IMR-90 (cell line): ENCODE measurements around the gene GTF2A1. TPM values are rescaled to one million over a fixed set of nuclear protein-coding genes. Genes with fewer than 3 reads are reported as not detected.

Experiments
- ATAC-seq: fragments of 200-7000 bp; cut with Tn5 transposase; 2 replicates; pipeline ENCODE4 v1.9.1; 2020; ENCODE audit warnings: low read depth, mild to moderate bottlenecking, moderate library complexity
- BruUV-seq: library from RNA; stranded (reverse); fragments of 400-500 nt; replicated peaks from 2 replicates; lab custom pipeline; 2021; lab: Mats Ljungman, UMichigan
- CTCF ChIA-PET: fragments of 300-600 bp; formaldehyde crosslinking; extraction: SDS; loops from one replicate; lab custom pipeline; 2021; ENCODE audit warnings: antibody characterized with exemption; lab: Yijun Ruan, JAX
- POLR2A ChIA-PET: fragments of 300-600 bp; sonication (Branson Sonifier 250); formaldehyde crosslinking; loops from one replicate; lab custom pipeline; 2022; ENCODE audit warnings: antibody characterized with exemption; ENCODE audit not compliant: unreplicated experiment; lab: Charles Lee
- DNase-seq: peaks from one replicate; pipeline ENCODE4 v3.0.0; 2013
- H2AFZ ChIP-seq: replicated peaks from 2 replicates; pipeline ENCODE3; 2013; ENCODE audit warnings: low read length, mild to moderate bottlenecking; ENCODE audit not compliant: poor library complexity
- H2AK5ac ChIP-seq: 2 replicates; pipeline ENCODE4 v1.6.1; 2013; ENCODE audit warnings: low read depth, low read length, inconsistent platforms
- H2AK9ac ChIP-seq: replicated peaks from 2 replicates; pipeline ENCODE3; 2013; ENCODE audit warnings: mild to moderate bottlenecking, low read depth, low read length, moderate library complexity; ENCODE audit not compliant: poor library complexity
- H2BK120ac ChIP-seq: 2 replicates; pipeline ENCODE4 v1.6.1; 2013; ENCODE audit warnings: low read depth, low read length, inconsistent platforms
- H2BK15ac ChIP-seq: 3 replicates; pipeline ENCODE4 v1.6.1; 2013; ENCODE audit warnings: low read depth, low read length, inconsistent platforms
- H2BK20ac ChIP-seq: 2 replicates; pipeline ENCODE4 v1.6.1; 2013; ENCODE audit warnings: low read depth, mild to moderate bottlenecking, inconsistent platforms, low read length, moderate library complexity
- H2BK5ac ChIP-seq: 2 replicates; pipeline ENCODE4 v1.6.1; 2013; ENCODE audit warnings: mild to moderate bottlenecking, low read depth, low read length, inconsistent platforms; ENCODE audit not compliant: poor library complexity, severe bottlenecking
- H3K14ac ChIP-seq: replicated peaks from 2 replicates; pipeline ENCODE4 v1.6.1; 2013; ENCODE audit warnings: low read depth, low read length, inconsistent platforms
- H3K18ac ChIP-seq: 2 replicates; pipeline ENCODE4 v1.6.1; 2013; ENCODE audit warnings: low read depth, low read length, control low read depth
- H3K23ac ChIP-seq: 2 replicates; pipeline ENCODE4 v1.6.1; 2013; ENCODE audit warnings: low read depth, low read length, inconsistent platforms
- H3K27ac ChIP-seq: 2 replicates; pipeline ENCODE4 v1.5.1; 2013; ENCODE audit warnings: mild to moderate bottlenecking, control low read depth, low read length; ENCODE audit not compliant: insufficient read depth
- H3K27me3 ChIP-seq: 2 replicates; pipeline ENCODE4 v1.6.1; 2013; ENCODE audit warnings: low read length; ENCODE audit not compliant: control insufficient read depth, insufficient read depth
- H3K36me3 ChIP-seq: 2 replicates; pipeline ENCODE4 v1.6.1; 2013; ENCODE audit warnings: low read length, mixed read lengths; ENCODE audit not compliant: control insufficient read depth, insufficient read depth
- H3K4ac ChIP-seq: 2 replicates; pipeline ENCODE4 v1.6.1; 2013; ENCODE audit warnings: low read depth, low read length, inconsistent platforms
- H3K4me1 ChIP-seq: 2 replicates; pipeline ENCODE4 v1.6.1; 2013; ENCODE audit warnings: low read length, mixed read lengths; ENCODE audit not compliant: control insufficient read depth, insufficient read depth
- H3K4me2 ChIP-seq: 2 replicates; pipeline ENCODE4 v1.6.1; 2013; ENCODE audit warnings: low read depth, mild to moderate bottlenecking, control low read depth, low read length, moderate library complexity
- H3K4me3 ChIP-seq: 2 replicates; pipeline ENCODE4 v1.5.1; 2013; ENCODE audit warnings: low read depth, mild to moderate bottlenecking, control low read depth, low read length, moderate library complexity; ENCODE audit not compliant: insufficient read depth
- H3K56ac ChIP-seq: 2 replicates; pipeline ENCODE4 v1.6.1; 2013; ENCODE audit warnings: low read length, inconsistent platforms; ENCODE audit not compliant: insufficient read depth; ENCODE audit errors: extremely low read depth
- H3K79me1 ChIP-seq, 2 experiments: 2 replicates each; pipeline ENCODE4 v1.6.1; 2013; ENCODE audit warnings: low read length in 2 of 2, inconsistent platforms in 1 of 2, low read depth in 1 of 2
- H3K9ac ChIP-seq: 2 replicates; pipeline ENCODE4 v1.6.1; 2013; ENCODE audit warnings: low read depth, low read length, control low read depth
- H3K9me1 ChIP-seq: 2 replicates; pipeline ENCODE4 v1.6.1; 2013; ENCODE audit warnings: low read length, inconsistent platforms; ENCODE audit not compliant: insufficient read depth
- H3K9me3 ChIP-seq: 2 replicates; pipeline ENCODE4 v1.6.1; 2013; ENCODE audit warnings: low read length; ENCODE audit not compliant: control insufficient read depth, insufficient read depth
- H4K20me1 ChIP-seq: 2 replicates; pipeline ENCODE4 v1.6.1; 2013; ENCODE audit warnings: low read length, inconsistent platforms; ENCODE audit not compliant: insufficient read depth
- H4K5ac ChIP-seq: 2 replicates; pipeline ENCODE4 v1.6.1; 2013; ENCODE audit warnings: mild to moderate bottlenecking, low read depth, low read length, control low read depth
- H4K8ac ChIP-seq, 2 experiments: 2 replicates each; pipeline ENCODE4 v1.6.1; 2013; ENCODE audit warnings: low read depth in 2 of 2, low read length in 2 of 2, control low read depth in 1 of 2, inconsistent platforms in 1 of 2
- H4K91ac ChIP-seq: 2 replicates; pipeline ENCODE4 v1.6.1; 2013; ENCODE audit warnings: low read depth, low read length, inconsistent platforms; ENCODE audit not compliant: insufficient read depth
- BHLHE40 ChIP-seq: fragments of 150-350 bp; IDR thresholded peaks from 2 replicates; pipeline ENCODE4 v1.6.1; 2016; ENCODE audit warnings: mild to moderate bottlenecking, low read depth, low read length
- CHD1 ChIP-seq: IDR thresholded peaks from 2 replicates; pipeline ENCODE4 v1.6.1; 2012; ENCODE audit warnings: low read depth, low read length, improper control_type of control experiment
- MAFK ChIP-seq: IDR thresholded peaks from 2 replicates; pipeline ENCODE4 v1.6.1; 2012; ENCODE audit warnings: low read depth, low read length, improper control_type of control experiment
- NFE2L2 ChIP-seq: fragments of 150-350 bp; IDR thresholded peaks from 2 replicates; pipeline ENCODE4 v1.6.1; 2016; ENCODE audit warnings: low read depth, mild to moderate bottlenecking, low read length
- RAD21 ChIP-seq: IDR thresholded peaks from 2 replicates; pipeline ENCODE4 v1.6.1; 2012; ENCODE audit warnings: low read length, improper control_type of control experiment
- WGBS, 2 experiments: methylation state at CpG; one replicate each; pipeline versions ENCODE4 v1.1.5 to v1.1.7; 2013; ENCODE audit warnings: missing lambda C conversion rate in 2 of 2; ENCODE audit not compliant: insufficient read length in 1 of 2; ENCODE audit errors: extremely low coverage in 2 of 2; 5-methylcytosine and 5-hydroxymethylcytosine counted together
- dilution Hi-C: fragments of 300-500 bp; cut with HindIII; formaldehyde crosslinking; loops from one replicate; pipeline ENCODE4 v1.14.3; 2018; ENCODE audit warnings: low sequenced_read_pairs; ENCODE audit not compliant: unreplicated experiment
- in situ Hi-C: fragments of 300-500 bp; cut with MboI; formaldehyde crosslinking; loops from 3 replicates; pipeline ENCODE4 v1.14.3; 2019; ENCODE audit warnings: low sequenced_read_pairs, inconsistent platforms, mixed read lengths
- intact Hi-C: fragments of 100-400 bp; cut with micrococcal nuclease; formaldehyde crosslinking; loops from 2 replicates; pipeline ENCODE4 v1.10.0; 2022
- polyA plus RNA-seq, 3 experiments: library from polyadenylated mRNA; depleted of rRNA; stranded (reverse); fragments of >200 nt; gene quantifications; 2 replicates each; pipeline ENCODE4 v1.2.3, GENCODE V29; 2012; ENCODE audit warnings: low replicate concordance in 1 of 3
- total RNA-seq: library from RNA; depleted of rRNA; stranded (reverse); fragments of >200 nt; gene quantifications from 2 replicates; pipeline ENCODE4 v1.2.3, GENCODE V29; 2012
- TF ChIP-seq, protein P1 (sequence below): conservative IDR thresholded peaks from 2 replicates; pipeline ENCODE4 v1.5.1; 2012; ENCODE audit warnings: mild to moderate bottlenecking, low read depth, low read length, improper control_type of control experiment
- TF ChIP-seq, protein P2 (sequence below): fragments of 150-350 bp; IDR thresholded peaks from 2 replicates; pipeline ENCODE4 v1.6.1; 2017; ENCODE audit warnings: mild to moderate bottlenecking, antibody characterized with exemption, low read length, low read depth

The GTF2A1 gene
- total and polyA plus RNA-seq, 2 of the 4 experiments (the other 2 are of a cell fraction): 16.0 to 60.4 TPM

DNA sequence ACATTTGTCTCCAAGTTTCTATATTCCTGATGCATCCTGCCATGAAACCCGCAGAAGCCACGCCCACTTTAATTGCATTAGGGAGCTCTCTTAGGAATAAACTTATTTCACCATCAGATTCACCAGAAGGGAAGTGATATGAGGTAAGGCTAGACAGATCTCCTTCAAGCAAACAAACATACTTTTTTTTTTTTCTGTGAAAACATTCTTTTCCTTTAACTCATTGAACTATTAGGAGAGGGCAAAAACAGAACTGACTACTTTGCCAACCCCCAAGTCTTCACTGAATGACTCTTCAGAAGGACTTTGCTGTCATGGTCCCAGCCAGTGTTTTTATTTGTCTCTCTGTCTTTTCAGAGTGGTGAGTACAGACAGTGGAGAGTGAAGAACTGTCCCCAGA lies 48.4 kb downstream of the GTF2A1 start:
- ChIA-PET POLR2A (interaction anchor here (0.8 kb wide), 1 partner anchor 48 kb away, joined by 12 read pairs; the partner anchor contains the start of gene GTF2A1), CTCF (interaction anchor here (0.6 to 1.9 kb wide), 4 partner anchors 8 to 368 kb away, joined by 3 to 8 read pairs (median 4); no protein-coding TSS in a partner anchor)
- peak overlapping the region; percentile 77; the same call in 1 of the 2 replicates for H3K18ac ChIP-seq
- peak overlapping the region; percentile 54; the same call in 1 of the 2 replicates for H3K4ac ChIP-seq
- peaks cover 9% of the 10 kb centered on the region; the same call in 1 of the 2 replicates for H3K4me1 ChIP-seq
- BruUV-seq: no TSS peak
- no peak overlapping the region for H3K14ac ChIP-seq
- no peak overlapping the region for H3K56ac ChIP-seq
- H3K9ac ChIP-seq: no peak overlapping the region
- dilution Hi-C loops (no loop called here), intact Hi-C loops (loop anchor here (5.0 kb wide), 1 partner anchor 45 kb away; no protein-coding TSS in a partner anchor), in situ Hi-C loops (no loop called here)
- peaks cover 4% of the 10 kb centered on the region; the same call in 1 of the 2 replicates for H3K9me1 ChIP-seq
- no peaks in the 10 kb centered on the region for H3K36me3 ChIP-seq
- no peak overlapping the region for H2AK5ac ChIP-seq
- H3K23ac ChIP-seq: 0 out of 2 replicates have a peak overlapping the region, but pooled peaks have one; percentile 15
- DNase-seq (peak; percentile 30), ATAC-seq (no peak)
- TF ChIP-seq, protein P1, sequence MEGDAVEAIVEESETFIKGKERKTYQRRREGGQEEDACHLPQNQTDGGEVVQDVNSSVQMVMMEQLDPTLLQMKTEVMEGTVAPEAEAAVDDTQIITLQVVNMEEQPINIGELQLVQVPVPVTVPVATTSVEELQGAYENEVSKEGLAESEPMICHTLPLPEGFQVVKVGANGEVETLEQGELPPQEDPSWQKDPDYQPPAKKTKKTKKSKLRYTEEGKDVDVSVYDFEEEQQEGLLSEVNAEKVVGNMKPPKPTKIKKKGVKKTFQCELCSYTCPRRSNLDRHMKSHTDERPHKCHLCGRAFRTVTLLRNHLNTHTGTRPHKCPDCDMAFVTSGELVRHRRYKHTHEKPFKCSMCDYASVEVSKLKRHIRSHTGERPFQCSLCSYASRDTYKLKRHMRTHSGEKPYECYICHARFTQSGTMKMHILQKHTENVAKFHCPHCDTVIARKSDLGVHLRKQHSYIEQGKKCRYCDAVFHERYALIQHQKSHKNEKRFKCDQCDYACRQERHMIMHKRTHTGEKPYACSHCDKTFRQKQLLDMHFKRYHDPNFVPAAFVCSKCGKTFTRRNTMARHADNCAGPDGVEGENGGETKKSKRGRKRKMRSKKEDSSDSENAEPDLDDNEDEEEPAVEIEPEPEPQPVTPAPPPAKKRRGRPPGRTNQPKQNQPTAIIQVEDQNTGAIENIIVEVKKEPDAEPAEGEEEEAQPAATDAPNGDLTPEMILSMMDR: no peak
- no peak for TF ChIP-seq MAFK
- no peak for TF ChIP-seq CHD1
- TF ChIP-seq, protein P2, sequence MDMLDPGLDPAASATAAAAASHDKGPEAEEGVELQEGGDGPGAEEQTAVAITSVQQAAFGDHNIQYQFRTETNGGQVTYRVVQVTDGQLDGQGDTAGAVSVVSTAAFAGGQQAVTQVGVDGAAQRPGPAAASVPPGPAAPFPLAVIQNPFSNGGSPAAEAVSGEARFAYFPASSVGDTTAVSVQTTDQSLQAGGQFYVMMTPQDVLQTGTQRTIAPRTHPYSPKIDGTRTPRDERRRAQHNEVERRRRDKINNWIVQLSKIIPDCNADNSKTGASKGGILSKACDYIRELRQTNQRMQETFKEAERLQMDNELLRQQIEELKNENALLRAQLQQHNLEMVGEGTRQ: no peak
- TF ChIP-seq RAD21: no peak
- TF ChIP-seq BHLHE40: no peak
- no peak for TF ChIP-seq NFE2L2
- peaks cover 0 to 6% of the 10 kb centered on the region in 2 experiments; a peak in 1 of 4 replicates for H3K79me1 ChIP-seq
- no peak overlapping the region for H3K4me3 ChIP-seq
- no peak overlapping the region for H4K8ac ChIP-seq
- no peaks in the 10 kb centered on the region for H4K20me1 ChIP-seq
- H4K91ac ChIP-seq: no peak overlapping the region
- H2BK15ac ChIP-seq: no peak overlapping the region
- no peaks in the 10 kb centered on the region for H3K9me3 ChIP-seq
- no peaks in the 10 kb centered on the region for H3K27me3 ChIP-seq
- H3K4me2 ChIP-seq: peak overlapping the region; percentile 64
- H2BK120ac ChIP-seq: no peak overlapping the region
- no CpG with 5 or more reads among the region's 2 CpGs for WGBS, 2 experiments
- peak overlapping the region; percentile 3 for H2AFZ ChIP-seq
- no peak overlapping the region for H4K5ac ChIP-seq
- peak overlapping the region; percentile 25; the same call in 1 of the 2 replicates for H2BK20ac ChIP-seq
- H2AK9ac ChIP-seq: no peak overlapping the region
- no peak overlapping the region for H3K27ac ChIP-seq
- no peak overlapping the region for H2BK5ac ChIP-seq
